Fibroblast of pulmonary artery (primary cell): Measurements from ENCODE around the gene PRKAR1B.
A peak's percentile ranks its signal among the peaks of the same experiment; 100 is the strongest.

Experiments
- DNase-seq: peaks from one replicate; pipeline ENCODE4 v3.0.0-alpha.2; 2010; ENCODE audit warnings: low read depth
- H3K4me3 ChIP-seq: replicated peaks from 2 replicates; pipeline ENCODE4 v1.5.1; 2011; ENCODE audit warnings: low read depth, mild to moderate bottlenecking, control low read depth, low read length, moderate library complexity
- CTCF ChIP-seq: IDR thresholded peaks from 2 replicates; pipeline ENCODE4 v1.5.1; 2011; ENCODE audit warnings: mild to moderate bottlenecking, control low read depth, low read length, inconsistent platforms; ENCODE audit errors: missing control alignments

PRKAR1B gene

GRCh38 chr7:605661-606450 is 121.2 kb downstream of the PRKAR1B start:
- no peak for TF ChIP-seq CTCF
- no peak for DNase-seq
- no peak overlapping the region for H3K4me3 ChIP-seq

DNA sequence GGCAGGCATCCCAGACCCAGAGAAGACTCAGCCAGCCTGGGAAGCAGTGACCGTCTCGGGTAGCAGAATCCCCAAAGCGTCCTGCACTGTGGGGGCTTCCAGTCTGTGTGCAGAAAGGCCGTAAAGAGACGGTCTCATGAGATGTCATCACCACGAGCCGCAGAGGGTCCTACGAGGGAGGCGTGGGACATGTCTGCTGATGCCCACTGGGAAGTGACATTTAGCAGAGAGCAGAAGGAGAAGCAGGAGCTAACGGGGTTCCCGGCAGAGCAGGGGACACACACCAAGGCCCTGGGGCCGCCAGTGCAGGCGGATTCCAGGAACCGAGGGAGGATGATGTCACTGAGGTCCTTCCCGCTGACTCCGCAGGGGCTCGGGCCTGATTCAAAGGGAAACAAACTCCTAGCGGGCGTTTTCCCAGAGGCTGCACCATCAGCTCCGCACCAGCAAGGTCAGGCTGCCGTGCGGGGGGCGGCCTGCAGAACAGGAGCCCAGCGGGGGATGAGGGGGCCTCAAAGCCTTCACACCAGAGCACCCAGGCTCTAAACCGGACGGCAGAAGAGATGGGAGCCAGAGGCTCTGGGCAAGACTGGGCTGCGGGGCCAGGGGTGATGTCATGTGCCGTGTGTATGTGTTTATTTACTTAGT is 122.1 kb downstream of the PRKAR1B start:
- H3K4me3 ChIP-seq = no peak overlapping the region
- TF ChIP-seq CTCF = no peak
- peak; percentile 41 for DNase-seq

GRCh38 chr7:604001-604883 is 122.8 kb downstream of the PRKAR1B start:
- TF ChIP-seq CTCF = no peak
- DNase-seq = peak; percentile 95
- no peak overlapping the region for H3K4me3 ChIP-seq

- DNase-seq = no peak
- TF ChIP-seq CTCF = no peak
- no peak overlapping the region for H3K4me3 ChIP-seq
Measured at GRCh38 chr7:603152-603951, 123.7 kb downstream of the PRKAR1B start.

DNA sequence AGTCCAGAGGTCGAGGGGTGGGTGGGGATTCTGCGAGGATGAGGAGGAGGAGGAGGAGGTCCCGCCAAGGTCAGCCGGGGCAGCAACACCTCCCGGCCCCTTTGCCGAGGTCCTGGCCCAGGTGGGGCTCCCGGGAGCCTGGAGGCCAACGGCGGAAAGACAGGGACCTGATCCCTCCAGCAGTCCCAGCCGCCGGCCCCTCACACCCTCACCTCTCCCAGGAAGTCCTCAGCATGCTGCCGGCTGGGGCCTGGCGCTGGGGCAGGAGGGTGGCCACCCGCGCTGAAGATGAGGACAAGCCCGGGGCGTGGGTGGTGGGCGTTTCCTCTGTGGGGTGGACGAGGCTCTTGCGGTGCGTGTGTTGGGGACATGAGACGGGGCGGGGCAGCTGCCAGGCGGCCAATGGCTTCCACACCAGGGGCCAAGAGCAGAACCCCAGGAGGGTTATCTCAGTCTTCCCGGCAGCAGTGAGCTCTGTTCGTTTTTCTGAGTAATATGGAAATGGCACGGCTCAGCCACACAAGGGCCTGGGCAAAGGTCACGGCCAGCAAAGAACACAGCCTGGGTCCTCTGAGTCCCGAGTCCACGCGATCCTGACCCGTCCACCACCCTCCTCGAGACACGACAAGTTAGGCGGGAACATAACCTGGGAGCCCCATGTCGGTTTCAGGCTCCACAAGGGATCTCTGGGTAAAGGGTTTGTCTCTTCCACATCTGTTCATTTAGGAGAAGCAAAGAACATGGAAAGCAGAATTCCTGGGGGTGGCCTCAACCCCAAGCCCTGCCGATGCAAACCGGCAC is 124.5 kb downstream of the PRKAR1B start:
- H3K4me3 ChIP-seq = no peak overlapping the region
- DNase-seq = no peak
- no peak for TF ChIP-seq CTCF
